ENCODE results near the gene PLD3.
"Not testable (repeated sequence)": the region's sequence is repeated elsewhere in the genome, so short reads cannot be mapped to it uniquely, and the experiment has no call there.

The PLD3 gene

DNA sequence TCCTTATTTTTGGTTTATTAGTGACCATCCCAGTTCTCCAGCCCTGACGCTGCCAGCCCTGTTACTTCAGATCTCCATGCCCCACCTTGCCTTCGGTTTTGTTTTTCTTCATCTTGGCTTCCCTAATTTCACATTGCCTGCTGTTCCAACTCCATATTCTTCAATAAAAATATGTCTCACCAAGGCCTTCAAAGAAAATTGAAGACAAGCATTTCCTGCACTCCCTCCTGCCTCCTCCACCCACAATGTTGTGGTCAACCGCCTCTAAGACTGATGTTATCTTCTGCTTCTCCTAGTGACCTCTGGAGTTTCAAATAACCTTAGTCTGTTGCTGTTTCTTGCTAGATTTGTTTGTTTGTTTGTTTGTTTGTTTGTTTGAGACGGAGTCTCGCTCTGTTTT lies 14.6 kb downstream of the PLD3 start:
- DNase-seq (ENCODE audit: low read depth, low spot score) = no peak

DNA sequence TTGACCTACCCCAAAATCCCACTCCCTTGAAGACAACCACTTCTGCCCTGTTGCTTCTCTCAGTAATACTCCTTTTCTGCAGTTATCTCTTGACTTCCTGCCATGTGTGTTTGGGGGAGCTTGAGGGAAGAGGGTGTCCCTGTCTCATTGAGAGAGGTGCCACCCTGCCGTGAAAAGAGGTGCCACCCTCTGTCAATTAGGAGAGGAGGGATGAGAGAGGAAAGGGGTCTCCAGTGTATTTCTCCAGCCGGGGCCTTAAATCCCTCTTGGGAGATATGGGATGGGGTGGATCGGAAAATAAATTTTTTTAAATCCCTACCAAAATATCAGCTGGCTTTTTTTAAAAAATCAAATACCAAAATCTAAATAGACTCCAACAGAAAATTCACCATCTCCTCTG lies 16.5 kb downstream of the PLD3 start:
- no peak for DNase-seq (ENCODE audit: low read depth, low spot score)

GRCh38 chr19:40365613-40366401 lies 17.3 kb downstream of the PLD3 start:
- peak; percentile 35 for DNase-seq (ENCODE audit: low read depth, low spot score)

- no peak for DNase-seq (ENCODE audit: low read depth, low spot score)
Observed at GRCh38 chr19:40366697-40367561, 18.4 kb downstream of the PLD3 start.

DNA sequence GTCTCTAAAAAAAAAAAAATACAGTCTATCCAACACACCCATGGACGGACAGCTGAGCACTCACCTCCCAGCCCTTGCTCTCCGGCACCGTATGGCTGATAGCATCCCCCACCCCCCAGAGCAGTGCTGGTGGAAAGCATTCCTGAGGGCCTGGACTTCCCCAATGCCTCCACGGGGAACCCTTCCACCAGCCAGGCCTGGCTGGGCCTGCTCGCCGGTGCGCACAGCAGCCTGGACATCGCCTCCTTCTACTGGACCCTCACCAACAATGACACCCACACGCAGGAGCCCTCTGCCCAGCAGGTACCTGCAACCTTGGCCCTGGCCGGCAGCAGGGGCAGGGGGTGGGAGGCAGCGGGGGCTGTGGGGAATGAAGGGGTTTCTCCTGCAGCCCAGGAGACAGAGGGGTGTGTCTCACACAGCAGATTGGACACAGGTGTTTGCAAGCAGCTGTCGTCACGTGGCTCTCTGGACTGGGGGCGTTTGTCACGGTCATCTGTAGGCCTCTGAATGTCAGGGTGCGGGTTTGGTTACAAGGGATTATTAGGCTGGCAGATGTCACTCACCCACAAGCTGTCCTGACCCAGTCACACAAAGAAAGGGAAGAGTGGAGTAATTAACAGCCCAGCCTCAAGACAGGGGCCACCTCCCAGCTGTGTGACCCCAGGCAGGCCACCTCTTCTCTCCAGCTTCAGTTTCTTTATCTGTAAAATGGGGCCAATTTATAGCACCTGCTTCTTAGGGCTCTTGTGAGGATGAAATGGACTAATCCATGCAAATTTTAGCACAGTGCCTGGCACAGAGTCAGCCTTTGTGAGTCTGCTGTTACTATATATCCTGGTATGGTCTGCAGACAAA lies 19.3 kb downstream of the PLD3 start:
- no peak for DNase-seq (ENCODE audit: low read depth, low spot score)

DNA sequence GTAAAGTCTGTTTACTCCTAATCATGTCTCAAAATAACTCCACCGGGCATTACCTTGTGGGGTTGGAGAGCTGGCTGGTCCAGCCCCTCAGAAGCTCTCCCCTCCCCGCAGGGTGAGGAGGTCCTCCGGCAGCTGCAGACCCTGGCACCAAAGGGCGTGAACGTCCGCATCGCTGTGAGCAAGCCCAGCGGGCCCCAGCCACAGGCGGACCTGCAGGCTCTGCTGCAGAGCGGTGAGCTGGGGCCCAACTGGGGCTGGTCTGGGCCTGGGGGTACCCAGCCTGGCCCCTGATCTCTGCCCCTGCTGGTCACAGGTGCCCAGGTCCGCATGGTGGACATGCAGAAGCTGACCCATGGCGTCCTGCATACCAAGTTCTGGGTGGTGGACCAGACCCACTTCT lies 21.3 kb downstream of the PLD3 start:
- DNase-seq (ENCODE audit: low read depth, low spot score) = no peak

DNA sequence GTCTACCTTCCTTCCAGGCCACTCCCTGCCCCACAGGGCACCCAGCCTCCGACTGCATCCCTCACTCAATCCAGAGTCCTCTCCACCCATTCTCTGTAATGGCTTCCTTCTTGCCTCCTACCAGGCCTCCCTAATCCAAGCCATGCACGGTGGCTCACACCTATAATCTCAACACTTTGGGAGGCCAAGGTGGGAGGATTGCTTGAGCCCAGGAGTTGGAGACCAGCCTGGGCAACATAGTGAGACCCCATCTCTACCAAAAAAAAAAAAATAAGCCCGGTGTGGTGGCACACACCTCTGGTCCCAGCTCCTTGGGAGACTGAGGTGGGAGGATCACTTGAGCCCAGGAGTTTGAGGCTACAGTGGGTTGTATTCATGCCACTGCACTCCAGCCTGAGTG lies 21.8 kb downstream of the PLD3 start:
- not testable (repeated sequence) for DNase-seq (ENCODE audit: low read depth, low spot score)

DNA sequence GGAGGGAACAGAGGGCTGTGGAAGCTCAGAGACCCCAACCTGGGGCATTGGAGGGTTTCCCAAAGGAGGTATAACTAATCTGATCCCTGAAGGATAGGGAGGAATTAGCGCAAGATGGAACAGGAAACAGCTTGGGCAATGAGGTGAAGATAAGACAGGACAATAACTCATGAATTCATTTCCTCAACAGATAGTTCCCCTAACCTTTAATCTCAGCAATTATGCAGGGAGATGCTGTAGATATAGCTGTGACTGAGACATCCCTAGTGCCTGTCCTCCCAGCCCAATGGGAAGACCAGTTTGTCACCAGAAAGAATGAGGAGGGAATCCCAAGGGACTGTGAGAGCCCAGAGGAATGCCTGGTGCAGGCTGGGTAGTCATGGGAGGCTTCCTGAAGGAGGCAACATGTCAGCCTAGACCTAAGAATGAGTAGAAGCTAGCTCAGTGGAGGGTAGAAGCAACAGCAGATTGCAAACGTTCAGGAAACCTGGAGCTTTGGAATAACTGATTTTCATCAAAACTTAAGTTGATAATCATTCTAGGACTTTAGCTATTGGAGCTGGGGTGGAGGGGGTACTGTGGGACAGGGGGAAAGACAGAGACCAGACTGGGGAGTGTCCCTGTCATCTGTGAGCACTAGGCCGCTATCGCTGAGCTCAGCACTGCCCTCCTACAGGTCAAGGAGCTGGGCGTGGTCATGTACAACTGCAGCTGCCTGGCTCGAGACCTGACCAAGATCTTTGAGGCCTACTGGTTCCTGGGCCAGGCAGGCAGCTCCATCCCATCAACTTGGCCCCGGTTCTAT lies 22.7 kb downstream of the PLD3 start:
- DNase-seq (ENCODE audit: low read depth, low spot score) = no peak

GRCh38 chr19:40371802-40372122 lies 23.3 kb downstream of the PLD3 start:
- DNase-seq (ENCODE audit: low read depth, low spot score) = no peak

GRCh38 chr19:40374084-40374483 lies 25.6 kb downstream of the PLD3 start:
- DNase-seq (ENCODE audit: low read depth, low spot score) = no peak

- DNase-seq (ENCODE audit: low read depth, low spot score) = no peak
Observed at GRCh38 chr19:40376286-40376862, 27.9 kb downstream of the PLD3 start.

GRCh38 chr19:40377876-40378385 lies 29.4 kb downstream of the PLD3 start:
- no peak for DNase-seq (ENCODE audit: low read depth, low spot score)

DNA sequence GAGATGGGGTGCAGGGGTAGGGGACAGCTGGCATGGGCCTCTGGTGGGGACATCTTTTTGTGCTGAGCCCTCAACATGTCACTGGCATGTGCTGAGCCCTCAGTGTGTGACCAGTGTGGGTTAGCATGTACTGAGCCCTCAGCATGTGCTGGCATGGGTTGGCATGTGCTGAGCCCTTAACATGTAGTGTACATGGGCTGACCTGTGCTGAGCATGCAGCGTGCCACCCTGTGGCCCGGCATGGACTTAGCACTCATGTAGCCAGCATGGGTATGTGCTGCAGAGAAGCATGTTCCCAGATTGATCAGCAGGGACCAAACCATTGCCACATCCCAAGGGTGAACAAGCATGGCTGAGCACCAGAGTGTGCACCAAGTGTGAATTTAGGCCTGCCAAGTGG lies 30.0 kb downstream of the PLD3 start:
- DNase-seq (ENCODE audit: low read depth, low spot score) = no peak

DNA sequence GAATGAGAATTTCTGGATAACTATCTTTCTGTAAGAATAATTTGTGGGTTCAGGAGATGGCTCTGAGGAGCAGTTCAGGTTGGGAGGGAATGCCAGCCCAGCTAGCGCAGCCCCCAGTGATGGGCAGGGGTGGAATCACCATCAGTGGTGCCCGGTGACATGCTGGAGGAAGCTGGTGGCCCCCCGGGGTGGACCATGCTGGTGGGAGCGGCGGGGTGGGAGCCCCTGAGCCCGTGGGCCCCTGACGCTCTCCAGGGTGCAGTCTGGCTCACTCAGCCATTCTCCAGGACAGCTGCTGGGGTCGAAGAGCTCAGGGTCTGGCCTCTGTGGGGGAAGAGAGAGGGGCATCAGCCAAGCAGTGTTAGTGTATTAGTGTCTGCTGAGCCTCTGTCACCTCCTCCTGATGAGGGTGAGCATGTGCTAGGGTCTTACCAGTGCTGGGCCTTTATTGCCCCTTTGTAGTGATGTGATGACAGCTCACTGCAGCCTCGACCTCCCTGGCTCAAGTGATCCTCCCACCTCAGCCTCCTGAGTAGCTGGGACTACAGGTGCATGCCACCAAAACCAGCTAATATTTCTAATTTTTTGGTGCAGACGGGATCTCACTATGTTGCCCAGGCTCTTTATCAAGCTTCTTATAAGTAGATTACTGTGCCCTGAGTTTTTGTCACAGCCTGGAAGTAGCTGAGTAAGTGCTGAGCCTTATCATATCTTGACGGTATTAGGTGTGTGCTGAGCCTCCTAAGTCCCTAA lies 31.1 kb downstream of the PLD3 start:
- DNase-seq (ENCODE audit: low read depth, low spot score) = no peak

DNA sequence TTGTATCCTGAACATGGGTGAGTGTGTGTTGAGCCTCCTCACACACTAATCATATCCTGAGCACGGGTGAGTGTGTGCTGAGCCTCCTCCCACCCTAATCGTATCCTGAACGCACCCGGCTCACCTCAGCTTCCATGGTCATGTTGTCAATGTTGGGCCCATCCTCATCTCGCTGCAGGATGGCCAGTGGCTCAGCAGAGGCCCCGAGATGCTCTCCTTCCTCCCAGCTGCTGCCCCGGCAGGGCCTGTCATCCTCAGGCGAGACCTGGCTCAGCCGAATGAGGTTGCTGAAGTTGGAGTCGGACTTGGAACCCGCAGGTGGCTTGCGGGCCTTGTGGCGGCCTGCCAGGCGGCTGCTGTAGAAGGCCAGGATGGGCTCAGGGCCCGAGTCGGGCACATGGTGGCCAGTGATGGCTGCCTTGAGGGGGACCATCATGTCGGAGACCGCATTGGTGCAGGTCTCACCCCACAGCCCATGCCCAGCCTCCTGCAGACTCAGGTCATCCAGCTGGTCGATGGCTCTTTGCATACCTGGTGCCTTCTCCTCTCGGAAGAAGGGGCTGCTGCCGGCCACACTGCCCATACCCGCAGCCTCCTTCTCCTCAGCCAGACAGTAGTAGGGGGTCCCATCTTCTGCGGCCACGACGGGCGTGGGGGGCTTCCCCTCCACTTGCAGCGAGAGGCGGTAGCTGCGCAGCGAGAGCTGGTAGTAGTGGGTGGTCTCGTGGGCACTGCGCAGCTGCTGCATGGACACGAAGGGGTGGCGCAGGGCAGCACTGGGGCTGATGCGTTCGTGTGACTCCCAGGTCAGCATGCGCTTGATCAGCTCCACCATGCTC lies 31.9 kb downstream of the PLD3 start:
- DNase-seq (ENCODE audit: low read depth, low spot score) = no peak

GRCh38 chr19:40381321-40381720 lies 32.8 kb downstream of the PLD3 start:
- no peak for DNase-seq (ENCODE audit: low read depth, low spot score)

DNA sequence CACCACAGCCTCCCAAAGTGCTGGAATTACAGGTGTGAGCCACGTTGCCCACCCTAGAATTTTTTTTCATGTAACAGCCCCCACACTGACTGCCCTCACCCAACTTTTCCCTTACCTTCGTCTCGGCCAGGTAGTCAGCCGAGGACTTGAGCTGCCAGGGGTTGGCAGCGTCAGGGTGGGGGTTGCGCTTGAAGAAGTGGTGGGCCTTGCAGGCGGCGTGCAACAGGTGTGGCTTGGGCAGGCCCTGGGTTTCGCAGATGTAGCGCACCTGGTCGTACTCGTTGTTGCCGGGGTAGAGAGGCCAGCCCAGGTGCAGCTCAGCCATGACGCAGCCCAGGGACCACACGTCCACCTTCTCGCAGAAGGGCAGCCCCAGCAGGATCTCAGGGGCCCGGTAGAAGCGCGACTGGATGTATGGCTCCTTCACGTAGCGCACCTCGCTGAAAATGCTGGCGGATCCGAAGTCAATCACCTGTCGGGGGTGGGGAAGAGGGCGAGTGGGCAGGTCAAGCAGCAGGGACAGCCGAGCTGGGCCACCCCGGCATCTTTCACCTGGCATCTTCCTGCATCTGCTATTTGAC lies 35.3 kb downstream of the PLD3 start:
- no peak for DNase-seq (ENCODE audit: low read depth, low spot score)

DNA sequence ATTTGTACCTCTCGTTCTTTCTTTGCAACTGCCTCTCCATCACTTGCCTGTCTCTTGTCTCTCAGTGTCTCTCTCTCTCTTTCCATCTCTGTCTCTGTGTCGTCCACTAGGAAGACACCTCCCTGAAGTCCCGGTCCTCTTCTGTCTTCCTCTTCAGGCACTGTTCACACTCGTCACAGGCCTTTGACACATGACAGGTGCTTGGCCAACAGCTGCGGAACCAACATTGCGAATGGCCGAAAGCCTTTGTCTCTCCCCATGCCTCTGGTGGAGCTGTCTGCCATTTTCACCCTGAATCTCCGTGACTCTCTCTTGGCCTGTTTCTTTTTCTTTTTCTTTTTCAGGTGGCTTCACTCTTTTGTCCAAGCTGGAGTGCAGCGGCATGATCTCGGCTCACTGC lies 38.7 kb downstream of the PLD3 start:
- DNase-seq (ENCODE audit: low read depth, low spot score) = no peak

- no peak for DNase-seq (ENCODE audit: low read depth, low spot score)
Observed at GRCh38 chr19:40388481-40388880, 40.0 kb downstream of the PLD3 start.
